GM19455 (cell line): ENCODE results near the gene ILRUN.
A peak's percentile ranks its signal among the peaks of the same experiment; 100 is the strongest.
"Not testable (repeated sequence)": the region's sequence is repeated elsewhere in the genome, so short reads cannot be mapped to it uniquely, and the experiment has no call there.

Experiments used
- ATAC-seq: cut with Tn5 transposase; IDR thresholded peaks from one replicate; pipeline ENCODE4 v1.9.1; 2021; ENCODE audit not compliant: unreplicated experiment

Gene ILRUN

GRCh38 chr6:34665019-34665418, 31.5 kb downstream of the ILRUN start:
- no peak for ATAC-seq

GRCh38 chr6:34664256-34664971, 32.2 kb downstream of the ILRUN start:
- no peak for ATAC-seq

- no peak for ATAC-seq
Measured at GRCh38 chr6:34663831-34664255, 32.7 kb downstream of the ILRUN start.

- no peak for ATAC-seq
Measured at GRCh38 chr6:34663371-34663770, 33.2 kb downstream of the ILRUN start.

GRCh38 chr6:34661357-34661756, 35.2 kb downstream of the ILRUN start:
- ATAC-seq = no peak

GRCh38 chr6:34658605-34659265, 37.8 kb downstream of the ILRUN start:
- ATAC-seq = no peak

- not testable (repeated sequence) for ATAC-seq
Measured at GRCh38 chr6:34657979-34658480, 38.5 kb downstream of the ILRUN start.

GRCh38 chr6:34657307-34657978, 39.1 kb downstream of the ILRUN start:
- ATAC-seq = no peak

- no peak for ATAC-seq
Measured at GRCh38 chr6:34657037-34657306, 39.6 kb downstream of the ILRUN start.

GRCh38 chr6:34656378-34657036, 40.1 kb downstream of the ILRUN start:
- peak; percentile 89 for ATAC-seq

GRCh38 chr6:34655876-34656377, 40.6 kb downstream of the ILRUN start:
- not testable (repeated sequence) for ATAC-seq

- ATAC-seq = no peak
Measured at GRCh38 chr6:34654061-34654710, 42.4 kb downstream of the ILRUN start.

GRCh38 chr6:34652263-34652662, 44.3 kb downstream of the ILRUN start:
- ATAC-seq = no peak

GRCh38 chr6:34650823-34651222, 45.7 kb downstream of the ILRUN start:
- ATAC-seq = no peak

GRCh38 chr6:34650232-34650631, 46.3 kb downstream of the ILRUN start:
- not testable (repeated sequence) for ATAC-seq

- ATAC-seq = no peak
Measured at GRCh38 chr6:34648806-34649205, 47.8 kb downstream of the ILRUN start.
